Measurements from ENCODE around the gene EFCAB14. TPM values are rescaled to one million over a fixed set of nuclear protein-coding genes. Genes with fewer than 3 reads are reported as not detected.

The EFCAB14 gene
- polyA plus RNA-seq, 3 donors, result 31.4 to 75.5 (median 49.8) TPM

DNA sequence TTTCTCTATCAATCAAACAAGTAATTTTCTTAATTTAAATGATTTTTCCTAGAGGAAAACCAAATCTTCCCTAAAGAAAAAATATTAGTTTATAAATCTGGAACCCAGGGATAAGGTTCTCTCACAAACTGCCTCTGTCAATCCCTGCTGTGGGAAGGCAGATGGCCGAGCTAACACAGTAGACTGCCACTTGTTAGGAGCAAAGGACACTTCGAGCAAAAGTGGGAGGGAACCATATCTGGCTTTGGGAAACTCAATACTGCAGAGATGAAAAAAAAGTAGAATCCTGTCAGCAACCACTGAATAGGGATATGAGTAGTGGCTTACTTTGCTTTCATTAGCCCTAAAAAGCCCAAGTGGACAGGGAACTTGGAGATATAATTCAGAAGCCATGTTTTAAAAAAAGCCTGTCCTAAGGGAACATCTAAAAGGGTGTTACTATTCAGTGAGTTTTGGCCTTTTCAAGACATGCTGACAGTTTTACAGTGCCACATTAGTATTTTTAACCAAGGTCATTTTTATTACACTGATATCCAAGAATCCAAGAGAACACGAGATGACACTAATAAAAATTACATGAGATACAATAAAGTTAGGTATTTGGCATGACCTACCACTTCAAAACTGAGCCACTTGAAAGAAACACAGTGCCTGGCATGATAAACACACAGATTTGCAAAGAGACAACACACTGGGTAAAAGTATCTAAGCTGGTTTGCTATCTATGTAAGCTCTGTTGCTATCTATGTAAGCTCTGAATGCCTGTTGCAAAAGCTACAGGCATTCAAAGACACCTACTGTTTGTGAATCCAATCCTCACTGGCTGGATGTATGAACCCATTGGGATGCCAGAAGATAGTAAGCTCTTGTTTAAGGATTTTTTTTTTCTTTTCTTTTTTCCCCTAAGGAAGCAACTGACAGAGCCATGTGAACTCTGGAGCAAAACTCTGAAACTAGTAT lies 25.8 kb downstream of the EFCAB14 start:
- Histone ChIP-seq H3K27ac (ENCODE audit: low read depth in 1 of 2, low read length in 2 of 2) (no peak overlapping the region), H3K4me1 (ENCODE audit: control insufficient read depth in 1 of 2, insufficient read depth in 2 of 2, low read length in 2 of 2) (peaks cover 1 to 4% of the 10 kb centered on the region in 2 donors), H3K27me3 (ENCODE audit: control insufficient read depth in 2 of 2, insufficient read depth in 2 of 2, low read length in 2 of 2) (no peaks in the 10 kb centered on the region), H3K79me2 (ENCODE audit: insufficient read depth, low read length) (peaks cover 10% of the 10 kb centered on the region), H3K4me3 (replicated peaks in 1 of 3; ENCODE audit: low read depth in 2 of 3, low read length in 3 of 3) (no peak overlapping the region), H3K4me2 (replicated peaks; ENCODE audit: extremely low read depth, low read length, poor library complexity, severe bottlenecking) (no peak overlapping the region), H4K20me1 (ENCODE audit: insufficient read depth, low read length) (peaks cover 69% of the 10 kb centered on the region), H3K9me3 (replicated peaks in 1 of 2; ENCODE audit: control insufficient read depth in 1 of 2, insufficient read depth in 1 of 2, low read length in 2 of 2) (no peaks in the 10 kb centered on the region), H2AFZ (ENCODE audit: insufficient read depth, low read depth, low read length, poor library complexity, severe bottlenecking) (no peak overlapping the region), H3K36me3 (replicated peaks in 1 of 2; ENCODE audit: control insufficient read depth in 1 of 2, insufficient read depth in 2 of 2, low read length in 2 of 2) (peaks cover 79 to 92% of the 10 kb centered on the region in 2 donors), H3K9ac (ENCODE audit: insufficient read depth, low read length, poor library complexity, severe bottlenecking) (no peak overlapping the region)
- WGBS (ENCODE audit: insufficient coverage), result no CpG with 5 or more reads among the region's 3 CpGs
- Mint-ChIP-seq H3K9me3 (peaks cover 0 to 3% (median 0%) of the 10 kb centered on the region in 7 donors), H3K36me3 (peaks cover 84 to 96% of the 10 kb centered on the region in 2 donors), H3K4me3 (no peak overlapping the region), H3K27me3 (ENCODE audit: low read depth in 3 of 3) (no peaks in the 10 kb centered on the region), H3K27ac (no peak overlapping the region), H3K4me1 (peaks cover 16% of the 10 kb centered on the region)
- DNase-seq, result no peak
- intact Hi-C loops (cut with micrococcal nuclease), result no loop called here
- TF ChIP-seq CTCF (IDR thresholded peaks at IDR 0.05), result no peak

DNA sequence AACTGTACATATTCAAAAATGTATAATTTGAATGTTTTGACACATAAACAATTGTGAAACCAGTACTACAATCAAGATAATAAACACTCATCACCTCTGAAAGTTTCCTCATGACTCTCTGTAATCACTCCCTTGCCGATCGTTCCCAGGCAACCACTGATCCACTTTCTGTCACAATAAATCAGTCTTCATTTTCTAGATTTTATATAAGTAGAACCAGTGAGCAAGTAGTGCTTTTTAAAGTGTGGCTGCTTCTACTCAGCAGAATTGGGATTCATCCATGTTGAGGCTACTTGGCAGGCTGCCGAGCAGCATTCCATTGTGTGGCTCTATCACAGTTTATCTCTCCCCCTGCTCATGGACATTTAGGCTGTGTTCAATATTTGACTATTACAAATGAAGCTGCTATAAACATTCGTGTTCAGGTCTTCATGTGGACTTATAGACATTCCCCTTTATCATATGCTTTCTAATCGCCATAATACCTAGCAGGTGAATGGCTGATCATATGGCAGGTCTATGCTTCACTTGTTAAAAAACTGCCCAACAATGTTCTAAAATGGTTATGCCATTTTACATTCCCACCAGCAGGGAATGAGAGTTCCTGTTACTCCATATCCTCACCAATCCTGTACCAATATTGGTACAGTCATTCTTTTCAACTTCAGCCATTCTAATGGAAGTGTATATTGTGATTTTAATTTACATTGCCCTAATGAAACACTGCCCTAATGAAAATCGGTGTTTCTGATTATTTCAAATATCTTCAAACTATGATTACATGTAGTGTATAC lies 26.7 kb downstream of the EFCAB14 start:
- H3K27me3 Mint-ChIP-seq (ENCODE audit: low read depth in 3 of 3), result no peaks in the 10 kb centered on the region
- Histone ChIP-seq H2AFZ (ENCODE audit: insufficient read depth, low read depth, low read length, poor library complexity, severe bottlenecking) (no peak overlapping the region), H3K4me2 (replicated peaks; ENCODE audit: extremely low read depth, low read length, poor library complexity, severe bottlenecking) (no peak overlapping the region), H3K27me3 (ENCODE audit: control insufficient read depth in 2 of 2, insufficient read depth in 2 of 2, low read length in 2 of 2) (no peaks in the 10 kb centered on the region), H3K36me3 (replicated peaks in 1 of 2; ENCODE audit: control insufficient read depth in 1 of 2, insufficient read depth in 2 of 2, low read length in 2 of 2) (peaks cover 79 to 92% of the 10 kb centered on the region in 2 donors), H3K4me3 (replicated peaks in 1 of 3; ENCODE audit: low read depth in 2 of 3, low read length in 3 of 3) (no peak overlapping the region), H3K4me1 (ENCODE audit: control insufficient read depth in 1 of 2, insufficient read depth in 2 of 2, low read length in 2 of 2) (peaks cover 10 to 13% of the 10 kb centered on the region in 2 donors), H3K9me3 (replicated peaks in 1 of 2; ENCODE audit: control insufficient read depth in 1 of 2, insufficient read depth in 1 of 2, low read length in 2 of 2) (no peaks in the 10 kb centered on the region), H3K27ac (ENCODE audit: low read depth in 1 of 2, low read length in 2 of 2) (no peak overlapping the region), H3K79me2 (ENCODE audit: insufficient read depth, low read length) (peaks cover 11% of the 10 kb centered on the region), H4K20me1 (ENCODE audit: insufficient read depth, low read length) (peaks cover 68% of the 10 kb centered on the region), H3K9ac (ENCODE audit: insufficient read depth, low read length, poor library complexity, severe bottlenecking) (no peak overlapping the region)
- H3K4me3 Mint-ChIP-seq, result no peak overlapping the region
- H3K9me3 Mint-ChIP-seq, result peaks cover 0 to 3% (median 0%) of the 10 kb centered on the region in 7 donors
- TF ChIP-seq CTCF (IDR thresholded peaks at IDR 0.05), result no peak
- peak overlapping the region in 1 of 7 donors; percentile 48 for H3K27ac Mint-ChIP-seq
- no peak for DNase-seq
- H3K36me3 Mint-ChIP-seq, result peaks cover 86 to 96% of the 10 kb centered on the region in 2 donors
- H3K4me1 Mint-ChIP-seq, result peaks cover 25% of the 10 kb centered on the region
- intact Hi-C loops (cut with micrococcal nuclease), result no loop called here
- WGBS (ENCODE audit: insufficient coverage), result no CpG with 5 or more reads among the region's 6 CpGs
